ENCODE results near the gene FSCN2. TPM values are rescaled to one million over a fixed set of nuclear protein-coding genes. Genes with fewer than 3 reads are reported as not detected.
A peak's percentile ranks its signal among the peaks of the same experiment; 100 is the strongest.

The FSCN2 gene, protein sequence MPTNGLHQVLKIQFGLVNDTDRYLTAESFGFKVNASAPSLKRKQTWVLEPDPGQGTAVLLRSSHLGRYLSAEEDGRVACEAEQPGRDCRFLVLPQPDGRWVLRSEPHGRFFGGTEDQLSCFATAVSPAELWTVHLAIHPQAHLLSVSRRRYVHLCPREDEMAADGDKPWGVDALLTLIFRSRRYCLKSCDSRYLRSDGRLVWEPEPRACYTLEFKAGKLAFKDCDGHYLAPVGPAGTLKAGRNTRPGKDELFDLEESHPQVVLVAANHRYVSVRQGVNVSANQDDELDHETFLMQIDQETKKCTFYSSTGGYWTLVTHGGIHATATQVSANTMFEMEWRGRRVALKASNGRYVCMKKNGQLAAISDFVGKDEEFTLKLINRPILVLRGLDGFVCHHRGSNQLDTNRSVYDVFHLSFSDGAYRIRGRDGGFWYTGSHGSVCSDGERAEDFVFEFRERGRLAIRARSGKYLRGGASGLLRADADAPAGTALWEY
- total RNA-seq (2021; ENCODE audit: unreplicated experiment): 1.2 TPM
- polyA plus RNA-seq (2012; ENCODE audit: insufficient read length): 9.6 TPM
- percentile 34 among the genes with signal in this experiment for Bru-seq, nascent RNA
- BruChase-seq, experiment 1, labeled RNA remaining after a 2-hour chase: percentile 43 among the genes with signal in this experiment
- BruChase-seq, experiment 2, labeled RNA remaining after a 6-hour chase: percentile 48 among the genes with signal in this experiment
- long read RNA-seq, partial matches to known transcripts: 0 of 2 reads
- long read RNA-seq, other reads (novel, unspliced or antisense): 2 of 2 reads

DNA sequence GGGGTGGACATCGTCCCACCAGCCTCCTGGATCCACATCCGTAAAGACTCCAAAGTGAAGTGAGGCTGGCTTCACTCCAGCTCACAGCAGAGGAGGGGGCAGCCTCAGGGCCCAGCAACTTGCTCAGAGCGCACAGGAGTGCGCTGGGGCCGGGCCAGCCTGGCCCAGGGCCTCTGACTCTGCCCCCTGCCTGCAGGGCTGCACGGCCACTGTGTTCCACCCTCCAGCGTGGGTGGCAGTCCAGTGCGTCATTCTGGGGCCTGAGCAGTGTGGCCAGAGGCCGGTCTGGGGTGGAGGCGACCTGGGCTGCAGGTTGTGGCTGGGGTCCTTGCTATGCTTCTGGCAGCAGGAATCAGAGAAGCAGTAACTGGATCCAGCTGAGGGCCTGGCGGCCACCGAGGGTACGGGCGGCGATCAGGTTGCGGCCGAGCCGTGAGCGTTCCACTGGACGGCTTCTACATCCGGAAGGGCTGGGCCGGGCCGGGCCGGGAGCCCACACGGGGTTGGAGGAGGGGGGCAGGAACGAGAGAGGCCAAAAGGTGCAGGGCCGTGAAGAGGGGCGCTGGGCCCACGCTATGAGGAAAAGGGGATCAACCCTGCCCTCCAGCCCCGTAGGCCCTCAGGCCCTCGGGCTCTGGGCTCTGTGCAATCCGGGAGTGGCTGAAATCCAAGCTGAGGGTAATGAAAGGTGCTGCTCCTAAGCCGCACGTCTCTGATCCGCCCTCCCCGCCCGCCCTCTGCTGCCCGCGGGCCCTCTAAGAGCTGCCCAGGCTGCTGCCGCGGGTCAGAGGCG is at the start of gene FSCN2:
TSS of gene FSCN2 (plus strand) at position 787 of the 793 bp plus-strand sequence. CDS start 155 bp downstream, outside the sequence.
- no peaks in the 10 kb centered on the region for H3K27me3 ChIP-seq (ENCODE audit: control insufficient read depth, insufficient read depth, low read length)
- no peak within 1 kb of the TSS for H3K4me3 ChIP-seq (ENCODE audit: low read depth in 2 of 2, low read length in 2 of 2)
- in situ Hi-C loops (cut with HindIII; ENCODE audit: low pct_unique_long_range_greater_than_20kb, low sequenced_read_pairs): no loop called here
- intact Hi-C loops (cut with micrococcal nuclease; ENCODE audit: unreplicated experiment): no loop called here
- ChIA-PET CTCF (interaction anchor here (0.5 kb wide), 1 partner anchor 49 kb away, joined by 4 read pairs; no protein-coding TSS in a partner anchor), POLR2A (interaction anchor here (1.2 kb wide), 1 partner anchor 9 kb away, joined by 8 read pairs; no protein-coding TSS in a partner anchor)
- ATAC-seq: peak; percentile 19
- no peak within 1 kb of the TSS for H3K27ac ChIP-seq (ENCODE audit: low read length)
- H3K9me3 ChIP-seq (ENCODE audit: control insufficient read depth, insufficient read depth, low read depth, low read length): no peaks in the 10 kb centered on the region
- H3K36me3 ChIP-seq (ENCODE audit: control insufficient read depth, insufficient read depth, low read length): no peaks in the 10 kb centered on the region
- BruUV-seq (replicated peaks): no TSS peak
- TF ChIP-seq, protein P1, sequence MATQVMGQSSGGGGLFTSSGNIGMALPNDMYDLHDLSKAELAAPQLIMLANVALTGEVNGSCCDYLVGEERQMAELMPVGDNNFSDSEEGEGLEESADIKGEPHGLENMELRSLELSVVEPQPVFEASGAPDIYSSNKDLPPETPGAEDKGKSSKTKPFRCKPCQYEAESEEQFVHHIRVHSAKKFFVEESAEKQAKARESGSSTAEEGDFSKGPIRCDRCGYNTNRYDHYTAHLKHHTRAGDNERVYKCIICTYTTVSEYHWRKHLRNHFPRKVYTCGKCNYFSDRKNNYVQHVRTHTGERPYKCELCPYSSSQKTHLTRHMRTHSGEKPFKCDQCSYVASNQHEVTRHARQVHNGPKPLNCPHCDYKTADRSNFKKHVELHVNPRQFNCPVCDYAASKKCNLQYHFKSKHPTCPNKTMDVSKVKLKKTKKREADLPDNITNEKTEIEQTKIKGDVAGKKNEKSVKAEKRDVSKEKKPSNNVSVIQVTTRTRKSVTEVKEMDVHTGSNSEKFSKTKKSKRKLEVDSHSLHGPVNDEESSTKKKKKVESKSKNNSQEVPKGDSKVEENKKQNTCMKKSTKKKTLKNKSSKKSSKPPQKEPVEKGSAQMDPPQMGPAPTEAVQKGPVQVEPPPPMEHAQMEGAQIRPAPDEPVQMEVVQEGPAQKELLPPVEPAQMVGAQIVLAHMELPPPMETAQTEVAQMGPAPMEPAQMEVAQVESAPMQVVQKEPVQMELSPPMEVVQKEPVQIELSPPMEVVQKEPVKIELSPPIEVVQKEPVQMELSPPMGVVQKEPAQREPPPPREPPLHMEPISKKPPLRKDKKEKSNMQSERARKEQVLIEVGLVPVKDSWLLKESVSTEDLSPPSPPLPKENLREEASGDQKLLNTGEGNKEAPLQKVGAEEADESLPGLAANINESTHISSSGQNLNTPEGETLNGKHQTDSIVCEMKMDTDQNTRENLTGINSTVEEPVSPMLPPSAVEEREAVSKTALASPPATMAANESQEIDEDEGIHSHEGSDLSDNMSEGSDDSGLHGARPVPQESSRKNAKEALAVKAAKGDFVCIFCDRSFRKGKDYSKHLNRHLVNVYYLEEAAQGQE (IDR thresholded peaks at IDR 0.05; ENCODE audit: insufficient read depth in 1 of 2, low read depth in 2 of 2, low read length in 1 of 2): no peak
- TF ChIP-seq POLR2AphosphoS5 (IDR thresholded peaks at IDR 0.05; ENCODE audit: low read depth, low read length): peak; percentile 15; the same call in 1 of the 2 replicates
- TF ChIP-seq, protein P2, sequence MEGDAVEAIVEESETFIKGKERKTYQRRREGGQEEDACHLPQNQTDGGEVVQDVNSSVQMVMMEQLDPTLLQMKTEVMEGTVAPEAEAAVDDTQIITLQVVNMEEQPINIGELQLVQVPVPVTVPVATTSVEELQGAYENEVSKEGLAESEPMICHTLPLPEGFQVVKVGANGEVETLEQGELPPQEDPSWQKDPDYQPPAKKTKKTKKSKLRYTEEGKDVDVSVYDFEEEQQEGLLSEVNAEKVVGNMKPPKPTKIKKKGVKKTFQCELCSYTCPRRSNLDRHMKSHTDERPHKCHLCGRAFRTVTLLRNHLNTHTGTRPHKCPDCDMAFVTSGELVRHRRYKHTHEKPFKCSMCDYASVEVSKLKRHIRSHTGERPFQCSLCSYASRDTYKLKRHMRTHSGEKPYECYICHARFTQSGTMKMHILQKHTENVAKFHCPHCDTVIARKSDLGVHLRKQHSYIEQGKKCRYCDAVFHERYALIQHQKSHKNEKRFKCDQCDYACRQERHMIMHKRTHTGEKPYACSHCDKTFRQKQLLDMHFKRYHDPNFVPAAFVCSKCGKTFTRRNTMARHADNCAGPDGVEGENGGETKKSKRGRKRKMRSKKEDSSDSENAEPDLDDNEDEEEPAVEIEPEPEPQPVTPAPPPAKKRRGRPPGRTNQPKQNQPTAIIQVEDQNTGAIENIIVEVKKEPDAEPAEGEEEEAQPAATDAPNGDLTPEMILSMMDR (IDR thresholded peaks at IDR 0.05): no peak
- no peak for TF ChIP-seq TCF7L2 (IDR thresholded peaks at IDR 0.05; ENCODE audit: low read depth, low read length)
- TF ChIP-seq SIN3A (IDR thresholded peaks at IDR 0.05; ENCODE audit: borderline replicate concordance, insufficient read depth, low read depth, low read length): no peak
- DNase-seq (ENCODE audit: low read depth, low spot score): no peak
- peaks cover 14% of the 10 kb centered on the region for H3K4me1 ChIP-seq (ENCODE audit: control insufficient read depth, insufficient read depth, low read length)

DNA sequence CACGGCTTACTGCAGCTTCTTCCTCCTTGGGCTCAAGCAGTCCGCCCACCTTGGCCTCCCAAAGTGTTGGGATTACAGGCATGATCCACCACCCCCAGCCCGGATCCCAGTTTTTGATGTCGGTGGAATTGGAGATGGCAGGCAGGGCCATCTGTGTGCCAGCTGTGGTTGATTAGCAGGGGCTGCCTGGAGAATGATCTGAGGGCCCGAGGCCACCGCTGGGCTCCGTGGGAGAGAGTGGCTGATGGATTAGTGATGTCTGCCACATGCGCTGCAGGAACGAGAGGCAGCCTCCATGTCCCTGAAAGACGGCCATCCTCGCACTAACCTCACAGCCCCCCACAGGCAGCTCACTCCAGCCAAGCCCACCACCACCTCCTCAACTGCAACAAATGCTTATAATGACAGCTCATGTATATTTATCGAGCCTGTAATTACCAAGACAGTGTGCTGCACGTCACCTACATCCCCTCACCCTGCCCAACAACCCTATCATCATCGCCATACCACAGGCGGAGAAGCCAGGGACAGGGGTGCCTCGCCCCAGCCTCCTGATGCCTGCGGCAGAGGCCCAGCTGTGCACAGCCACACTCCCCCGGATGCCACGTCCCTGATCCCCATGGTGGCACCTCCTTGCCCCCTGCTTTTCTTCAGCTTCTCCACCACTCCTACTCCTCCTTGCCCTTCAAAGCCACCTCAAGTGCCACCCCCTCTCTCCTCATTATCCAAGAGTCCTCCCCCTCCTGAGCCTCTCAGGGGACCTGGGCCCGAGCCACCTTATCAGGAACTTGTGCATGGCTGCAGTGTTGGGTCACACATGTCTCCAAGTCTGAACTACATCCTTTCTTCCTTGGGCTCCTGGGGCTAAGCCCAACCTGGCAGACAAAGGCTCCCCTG is 48.8 kb upstream of the FSCN2 start:
- Histone ChIP-seq H3K4me3 (ENCODE audit: low read depth in 2 of 2, low read length in 2 of 2) (no peak overlapping the region), H3K27ac (ENCODE audit: low read length) (peak overlapping the region; percentile 31; the same call in 1 of the 2 replicates), H3K36me3 (ENCODE audit: control insufficient read depth, insufficient read depth, low read length) (no peaks in the 10 kb centered on the region), H3K4me1 (ENCODE audit: control insufficient read depth, insufficient read depth, low read length) (peaks cover 35% of the 10 kb centered on the region), H3K9me3 (ENCODE audit: control insufficient read depth, insufficient read depth, low read depth, low read length) (no peaks in the 10 kb centered on the region), H3K27me3 (ENCODE audit: control insufficient read depth, insufficient read depth, low read length) (no peaks in the 10 kb centered on the region)
- DNase-seq (ENCODE audit: low read depth, low spot score) (no peak), ATAC-seq (no peak)
- no TSS peak for BruUV-seq (replicated peaks)
- intact Hi-C loops (cut with micrococcal nuclease; ENCODE audit: unreplicated experiment): loop anchor here (10.0 kb wide), 1 partner anchor 225 kb away; no protein-coding TSS in a partner anchor
- CTCF ChIA-PET: no interaction called here
- in situ Hi-C loops (cut with HindIII; ENCODE audit: low pct_unique_long_range_greater_than_20kb, low sequenced_read_pairs): no loop called here
- POLR2A ChIA-PET: no interaction called here
- no peak for TF ChIP-seq POLR2AphosphoS5 (IDR thresholded peaks at IDR 0.05; ENCODE audit: low read depth, low read length)
- TF ChIP-seq SIN3A (IDR thresholded peaks at IDR 0.05; ENCODE audit: borderline replicate concordance, insufficient read depth, low read depth, low read length): no peak
- TF ChIP-seq, protein P1 (IDR thresholded peaks at IDR 0.05; ENCODE audit: insufficient read depth in 1 of 2, low read depth in 2 of 2, low read length in 1 of 2): no peak
- TF ChIP-seq, protein P2 (IDR thresholded peaks at IDR 0.05): no peak
- TF ChIP-seq TCF7L2 (IDR thresholded peaks at IDR 0.05; ENCODE audit: low read depth, low read length): no peak

All from Panc1 (cell line).